Progenitor cell of endocrine pancreas (in vitro differentiated cells): Measurements from ENCODE around the gene NOS2. TPM values are rescaled to one million over a fixed set of nuclear protein-coding genes. Genes with fewer than 3 reads are reported as not detected.
"Not testable (repeated sequence)": the region's sequence is repeated elsewhere in the genome, so short reads cannot be mapped to it uniquely, and the experiment has no call there.

Experiments
- DNase-seq: peaks from one replicate; pipeline ENCODE4 v3.0.0; 2021; ENCODE audit warnings: low spot score; ENCODE audit not compliant: unreplicated experiment
- H3K27ac Mint-ChIP-seq: 2 replicates; pipeline ENCODE4 v1.8.0; 2021; ENCODE audit warnings: mild to moderate bottlenecking, moderate library complexity, mixed read lengths
- H3K27me3 Mint-ChIP-seq: 2 replicates; pipeline ENCODE4 v1.8.0; 2021; ENCODE audit warnings: mixed read lengths
- H3K36me3 Mint-ChIP-seq: 2 replicates; pipeline ENCODE4 v1.8.0; 2022; ENCODE audit warnings: mixed read lengths; ENCODE audit not compliant: insufficient read depth
- H3K4me1 Mint-ChIP-seq: 2 replicates; pipeline ENCODE4 v1.8.0; 2021; ENCODE audit warnings: low read depth, mixed read lengths
- H3K4me3 Mint-ChIP-seq: 2 replicates; pipeline ENCODE4 v1.8.0; 2021; ENCODE audit warnings: low read depth, mild to moderate bottlenecking, moderate library complexity, mixed read lengths
- H3K9me3 Mint-ChIP-seq: 2 replicates; pipeline ENCODE4 v1.8.0; 2021; ENCODE audit warnings: low read depth, mixed read lengths
- CTCF ChIP-seq: fragments of 200-600 bp; sonication (generic); IDR thresholded peaks from one replicate; pipeline ENCODE4 v1.5.0; 2021; ENCODE audit warnings: antibody characterized with exemption, mild to moderate bottlenecking; ENCODE audit not compliant: unreplicated experiment
- total RNA-seq: library from RNA; stranded (reverse); gene quantifications from 2 replicates; pipeline ENCODE4 v1.2.1, GENCODE V29; 2021

The NOS2 gene
- total RNA-seq, 1 donor from 2014 or later = 1.6 TPM

DNA sequence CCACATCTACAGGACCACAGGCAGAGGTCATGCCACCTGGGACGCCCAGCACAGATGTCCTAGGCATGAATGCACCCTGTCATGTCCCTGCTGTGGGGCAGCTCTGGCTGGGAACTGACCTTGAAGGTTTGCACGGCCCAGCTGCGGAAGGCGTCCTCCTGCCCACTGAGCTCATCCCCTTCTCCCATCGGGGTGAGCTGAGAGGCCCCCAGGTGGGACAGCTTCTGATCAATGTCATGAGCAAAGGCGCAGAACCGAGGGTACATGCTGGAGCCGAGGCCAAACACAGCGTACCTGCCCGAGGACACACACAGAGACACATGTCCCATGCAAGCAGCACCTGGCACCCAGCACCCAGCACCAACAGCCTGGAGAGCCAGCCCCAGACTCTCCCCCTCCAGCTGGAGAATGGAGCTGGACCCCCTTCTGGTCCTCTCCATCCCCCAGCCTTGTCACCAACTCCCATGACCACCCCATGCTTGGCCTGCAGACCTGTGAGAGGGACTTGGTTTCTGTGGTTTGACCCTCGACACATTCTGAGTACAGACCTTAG is 31.4 kb downstream of the NOS2 start:
- no peak for TF ChIP-seq CTCF
- no peaks in the 10 kb centered on the region for H3K36me3 Mint-ChIP-seq
- H3K4me1 Mint-ChIP-seq = no peaks in the 10 kb centered on the region
- DNase-seq = no peak
- no peak overlapping the region for H3K4me3 Mint-ChIP-seq
- no peak overlapping the region for H3K27ac Mint-ChIP-seq
- peaks cover 6% of the 10 kb centered on the region for H3K27me3 Mint-ChIP-seq
- H3K9me3 Mint-ChIP-seq = no peaks in the 10 kb centered on the region

GRCh38 chr17:27766438-27766837 is 33.9 kb downstream of the NOS2 start:
- H3K27ac Mint-ChIP-seq = no peak overlapping the region
- no peaks in the 10 kb centered on the region for H3K36me3 Mint-ChIP-seq
- no peaks in the 10 kb centered on the region for H3K9me3 Mint-ChIP-seq
- no peak overlapping the region for H3K4me3 Mint-ChIP-seq
- DNase-seq = no peak
- H3K27me3 Mint-ChIP-seq = peaks cover 13% of the 10 kb centered on the region
- no peak for TF ChIP-seq CTCF
- no peaks in the 10 kb centered on the region for H3K4me1 Mint-ChIP-seq

- no peaks in the 10 kb centered on the region for H3K4me1 Mint-ChIP-seq
- no peak overlapping the region for H3K4me3 Mint-ChIP-seq
- TF ChIP-seq CTCF = no peak
- H3K36me3 Mint-ChIP-seq = no peaks in the 10 kb centered on the region
- peaks cover 13% of the 10 kb centered on the region for H3K27me3 Mint-ChIP-seq
- H3K9me3 Mint-ChIP-seq = no peaks in the 10 kb centered on the region
- H3K27ac Mint-ChIP-seq = no peak overlapping the region
- DNase-seq = no peak
Observed at GRCh38 chr17:27765353-27765752, 35.0 kb downstream of the NOS2 start.

GRCh38 chr17:27764589-27764988 is 35.7 kb downstream of the NOS2 start:
- no peak overlapping the region for H3K4me3 Mint-ChIP-seq
- no peaks in the 10 kb centered on the region for H3K4me1 Mint-ChIP-seq
- no peak for DNase-seq
- H3K27me3 Mint-ChIP-seq = peaks cover 13% of the 10 kb centered on the region
- H3K27ac Mint-ChIP-seq = no peak overlapping the region
- H3K9me3 Mint-ChIP-seq = no peaks in the 10 kb centered on the region
- no peaks in the 10 kb centered on the region for H3K36me3 Mint-ChIP-seq
- no peak for TF ChIP-seq CTCF

DNA sequence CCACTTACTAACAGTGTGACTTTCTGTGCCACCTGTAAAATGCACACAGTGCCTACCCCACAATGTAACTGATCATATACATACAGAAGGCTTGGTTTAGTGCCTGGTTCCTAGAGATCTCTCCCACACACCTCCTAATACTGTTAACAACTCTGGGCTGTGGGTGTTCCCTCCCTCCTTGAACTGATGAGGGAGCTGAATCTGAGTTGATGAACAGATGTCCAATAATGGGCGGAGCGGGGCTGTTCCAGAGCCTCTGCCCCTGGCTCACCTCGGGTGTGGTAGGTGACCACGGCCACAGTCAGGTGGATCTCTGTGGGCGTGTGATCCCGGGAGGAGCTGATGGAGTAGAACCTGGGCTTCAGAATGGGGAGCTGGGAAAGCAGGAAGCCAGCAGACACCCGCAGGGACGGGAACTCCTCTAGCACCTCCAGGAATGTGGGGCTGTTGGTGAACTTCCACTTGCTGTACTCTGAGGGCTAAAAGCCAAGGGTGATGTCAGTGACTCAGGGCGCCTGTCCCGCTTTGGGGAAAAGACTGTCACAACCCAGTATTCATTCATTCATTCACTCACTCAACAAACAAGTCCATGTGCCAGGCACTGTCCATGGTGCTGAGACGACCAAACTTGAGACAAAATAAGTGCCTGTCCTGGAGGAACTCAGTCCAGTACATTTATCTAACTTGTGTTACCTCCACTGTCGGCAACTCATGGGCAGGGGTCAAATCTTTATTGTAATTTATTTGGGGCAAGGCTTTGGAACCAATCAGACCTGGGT is 37.6 kb downstream of the NOS2 start:
- Mint-ChIP-seq H3K9me3 (no peaks in the 10 kb centered on the region), H3K4me1 (no peaks in the 10 kb centered on the region), H3K36me3 (no peaks in the 10 kb centered on the region), H3K27ac (no peak overlapping the region), H3K4me3 (no peak overlapping the region), H3K27me3 (peaks cover 17% of the 10 kb centered on the region)
- peak; percentile 37 for DNase-seq
- TF ChIP-seq CTCF = no peak

DNA sequence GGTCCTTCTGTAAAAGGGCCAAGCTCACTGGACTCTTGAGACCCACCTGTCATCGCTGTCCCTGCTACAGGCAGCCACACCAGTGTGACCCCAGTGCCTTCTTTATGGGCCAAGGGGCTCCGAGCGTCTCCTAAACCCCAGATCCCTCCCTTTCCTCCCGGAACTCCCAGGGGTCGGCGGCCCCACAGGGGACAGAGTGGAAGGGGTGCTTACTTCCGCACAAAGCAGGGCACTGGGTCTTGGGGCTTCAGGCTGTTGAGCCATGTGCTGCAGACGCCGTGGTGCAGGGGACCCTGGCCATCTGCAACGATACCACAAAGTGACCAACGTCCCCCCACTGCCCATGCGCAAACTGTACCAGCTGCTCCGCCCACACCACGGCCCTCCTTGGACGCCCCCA is 39.4 kb downstream of the NOS2 start:
- H3K4me1 Mint-ChIP-seq, H3K36me3 Mint-ChIP-seq, DNase-seq, H3K9me3 Mint-ChIP-seq, H3K4me3 Mint-ChIP-seq, H3K27ac Mint-ChIP-seq: not testable (repeated sequence)
- peaks cover 14% of the 10 kb centered on the region for H3K27me3 Mint-ChIP-seq
